Effector memory CD8-positive, alpha-beta T cell (primary cell): ENCODE measurements around the gene FHIT.

Source experiments
- ATAC-seq: fragments of 150-1000 bp; cut with Tn5 transposase; replicated peaks from 2 replicates; pipeline ENCODE4 v1.10.0; 2021; ENCODE audit warnings: mild to moderate bottlenecking, moderate library complexity
- DNase-seq, 3 experiments: peaks; one replicate each; pipeline ENCODE4 v3.0.0; 2021
- H3K27ac Mint-ChIP-seq, 2 donors: one replicate each; pipeline ENCODE4 v1.8.0; 2022; ENCODE audit warnings: mild to moderate bottlenecking in 2 of 2, mixed read lengths in 2 of 2, moderate library complexity in 2 of 2
- H3K27me3 Mint-ChIP-seq, 2 donors: one replicate each; pipeline ENCODE4 v1.8.0; 2022; ENCODE audit warnings: mixed read lengths in 2 of 2
- H3K36me3 Mint-ChIP-seq: one replicate; pipeline ENCODE4 v1.8.0; 2022; ENCODE audit warnings: mild to moderate bottlenecking, moderate library complexity, mixed read lengths; ENCODE audit not compliant: insufficient read depth
- H3K4me1 Mint-ChIP-seq, 2 donors: one replicate each; pipeline ENCODE4 v1.8.0; 2022; ENCODE audit warnings: low read depth in 2 of 2, mixed read lengths in 2 of 2
- H3K4me3 Mint-ChIP-seq, 2 donors: one replicate each; pipeline ENCODE4 v1.8.0; 2022; ENCODE audit warnings: mild to moderate bottlenecking in 2 of 2, mixed read lengths in 2 of 2, moderate library complexity in 2 of 2
- H3K9me3 Mint-ChIP-seq, 2 donors: one replicate each; pipeline ENCODE4 v1.8.0; 2022; ENCODE audit warnings: mixed read lengths in 2 of 2

The FHIT gene

DNA sequence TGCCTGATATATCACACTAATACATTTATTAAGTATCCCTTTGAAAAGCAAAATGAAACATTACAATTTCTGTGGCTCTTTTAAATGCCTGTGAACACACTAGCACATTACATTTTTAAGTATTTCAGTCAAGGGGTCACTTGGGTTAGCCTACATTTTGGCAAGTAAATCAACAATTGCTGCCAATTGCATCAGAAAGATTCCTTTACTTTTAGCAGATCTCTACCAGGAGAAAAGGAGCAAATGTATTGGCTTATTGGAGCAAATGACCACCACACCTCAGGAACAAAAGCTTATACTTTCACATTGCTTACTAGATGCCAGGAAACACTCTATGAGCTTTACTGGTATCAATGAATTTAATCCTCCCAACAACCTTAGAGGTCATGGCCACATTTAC, 947.1 kb downstream of the FHIT start:
- no peak overlapping the region for H3K4me3 Mint-ChIP-seq
- ATAC-seq (no peak), DNase-seq (no peak)
- no peaks in the 10 kb centered on the region for H3K36me3 Mint-ChIP-seq
- H3K9me3 Mint-ChIP-seq = no peaks in the 10 kb centered on the region
- peaks cover 5 to 11% of the 10 kb centered on the region in 2 donors for H3K27me3 Mint-ChIP-seq
- no peak overlapping the region for H3K27ac Mint-ChIP-seq
- H3K4me1 Mint-ChIP-seq = no peaks in the 10 kb centered on the region

GRCh38 chr3:60303160-60303559, 948.1 kb downstream of the FHIT start:
- Mint-ChIP-seq H3K27me3 (peaks cover 5 to 11% of the 10 kb centered on the region in 2 donors), H3K4me1 (no peaks in the 10 kb centered on the region), H3K9me3 (no peaks in the 10 kb centered on the region), H3K36me3 (no peaks in the 10 kb centered on the region), H3K27ac (no peak overlapping the region), H3K4me3 (no peak overlapping the region)
- DNase-seq (no peak), ATAC-seq (no peak)

DNA sequence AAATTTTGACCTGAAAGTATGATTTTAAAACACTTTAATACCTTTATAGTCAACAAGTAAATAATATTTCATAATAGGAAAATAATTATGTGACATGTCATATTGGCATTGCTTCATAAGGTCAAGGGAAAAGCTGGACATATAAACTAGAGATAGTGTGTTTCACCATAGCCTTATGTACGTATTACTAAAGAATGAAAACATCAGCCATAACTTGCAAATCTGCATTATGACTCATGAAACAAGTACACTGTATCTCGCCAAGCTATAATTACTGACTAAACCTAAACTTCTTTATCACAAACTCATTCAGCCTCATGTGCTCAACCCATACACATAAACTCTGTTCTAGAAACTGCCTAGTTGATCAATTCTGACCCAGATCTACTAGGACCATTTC, 950.1 kb downstream of the FHIT start:
- ATAC-seq = no peak
- DNase-seq = no peak
- H3K9me3 Mint-ChIP-seq = no peaks in the 10 kb centered on the region
- no peak overlapping the region for H3K4me3 Mint-ChIP-seq
- no peak overlapping the region for H3K27ac Mint-ChIP-seq
- H3K4me1 Mint-ChIP-seq = no peaks in the 10 kb centered on the region
- peaks cover 5 to 11% of the 10 kb centered on the region in 2 donors for H3K27me3 Mint-ChIP-seq
- H3K36me3 Mint-ChIP-seq = no peaks in the 10 kb centered on the region

DNA sequence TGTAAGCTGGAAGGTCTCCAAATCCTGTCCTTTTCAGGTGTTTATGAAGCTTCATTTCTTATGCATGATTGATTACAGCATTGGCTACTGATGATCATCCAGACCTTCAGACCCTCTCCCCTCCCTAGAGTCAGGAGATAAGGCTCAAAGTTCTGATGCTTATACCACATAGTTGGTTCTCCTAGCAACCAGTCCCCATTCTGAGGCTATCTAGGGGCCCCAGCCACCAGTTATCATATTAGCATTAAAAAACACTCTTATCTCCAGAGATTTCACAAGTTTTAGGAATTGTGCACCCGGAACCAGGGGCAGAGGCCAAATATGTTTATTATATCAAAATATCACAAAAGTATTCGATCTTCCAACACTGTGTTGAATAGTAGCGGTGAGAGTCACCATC, 953.1 kb downstream of the FHIT start:
- no peak for ATAC-seq
- no peak overlapping the region for H3K4me3 Mint-ChIP-seq

GRCh38 chr3:60294181-60294580, 957.1 kb downstream of the FHIT start:
- H3K4me1 Mint-ChIP-seq = no peaks in the 10 kb centered on the region
- ATAC-seq (no peak), DNase-seq (no peak)
- no peaks in the 10 kb centered on the region for H3K36me3 Mint-ChIP-seq
- no peak overlapping the region for H3K27ac Mint-ChIP-seq
- H3K9me3 Mint-ChIP-seq = no peaks in the 10 kb centered on the region
- no peak overlapping the region for H3K4me3 Mint-ChIP-seq
- no peaks in the 10 kb centered on the region for H3K27me3 Mint-ChIP-seq

More for the DNA sequence above, 953.1 kb downstream of the FHIT start:
- Mint-ChIP-seq H3K27me3 (peaks cover 5 to 11% of the 10 kb centered on the region in 2 donors), H3K36me3 (no peaks in the 10 kb centered on the region), H3K9me3 (no peaks in the 10 kb centered on the region), H3K27ac (no peak overlapping the region), H3K4me1 (no peaks in the 10 kb centered on the region)
- no peak for DNase-seq

DNA sequence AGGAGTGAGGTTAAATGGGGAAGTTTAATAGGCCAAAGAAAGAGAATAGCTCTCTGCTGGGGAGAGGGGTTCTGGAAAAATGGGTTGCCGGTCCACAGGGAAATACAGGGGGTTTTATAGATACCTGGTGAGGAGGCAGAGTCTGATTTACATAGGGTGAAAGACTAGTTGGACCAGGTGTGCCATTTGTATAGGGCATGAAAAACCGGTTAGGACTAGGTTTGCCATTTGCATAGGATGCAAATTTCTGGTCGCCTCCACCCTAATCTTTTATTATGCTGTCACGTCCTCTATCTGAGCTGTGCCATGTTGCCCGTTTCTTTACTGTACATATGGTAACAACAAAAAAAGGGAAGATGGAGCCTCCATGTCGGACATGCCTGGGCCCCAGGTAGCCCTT, 960.1 kb downstream of the FHIT start:
- H3K27ac Mint-ChIP-seq = no peak overlapping the region
- H3K27me3 Mint-ChIP-seq = no peaks in the 10 kb centered on the region
- H3K4me3 Mint-ChIP-seq = no peak overlapping the region
- no peaks in the 10 kb centered on the region for H3K36me3 Mint-ChIP-seq
- no peak for ATAC-seq
- DNase-seq = no peak
- no peaks in the 10 kb centered on the region for H3K9me3 Mint-ChIP-seq
- no peaks in the 10 kb centered on the region for H3K4me1 Mint-ChIP-seq

GRCh38 chr3:60290122-60290492, 961.1 kb downstream of the FHIT start:
- H3K4me1 Mint-ChIP-seq = no peaks in the 10 kb centered on the region
- no peaks in the 10 kb centered on the region for H3K9me3 Mint-ChIP-seq
- DNase-seq = no peak
- H3K27me3 Mint-ChIP-seq = no peaks in the 10 kb centered on the region
- H3K36me3 Mint-ChIP-seq = no peaks in the 10 kb centered on the region
- no peak overlapping the region for H3K4me3 Mint-ChIP-seq
- H3K27ac Mint-ChIP-seq = no peak overlapping the region
- no peak for ATAC-seq

- H3K36me3 Mint-ChIP-seq = no peaks in the 10 kb centered on the region
- ATAC-seq (no peak), DNase-seq (no peak)
- no peak overlapping the region for H3K4me3 Mint-ChIP-seq
- H3K9me3 Mint-ChIP-seq = no peaks in the 10 kb centered on the region
- H3K27me3 Mint-ChIP-seq = no peaks in the 10 kb centered on the region
- no peak overlapping the region for H3K27ac Mint-ChIP-seq
- H3K4me1 Mint-ChIP-seq = no peaks in the 10 kb centered on the region
Observed at GRCh38 chr3:60289341-60290121, 961.7 kb downstream of the FHIT start.

DNA sequence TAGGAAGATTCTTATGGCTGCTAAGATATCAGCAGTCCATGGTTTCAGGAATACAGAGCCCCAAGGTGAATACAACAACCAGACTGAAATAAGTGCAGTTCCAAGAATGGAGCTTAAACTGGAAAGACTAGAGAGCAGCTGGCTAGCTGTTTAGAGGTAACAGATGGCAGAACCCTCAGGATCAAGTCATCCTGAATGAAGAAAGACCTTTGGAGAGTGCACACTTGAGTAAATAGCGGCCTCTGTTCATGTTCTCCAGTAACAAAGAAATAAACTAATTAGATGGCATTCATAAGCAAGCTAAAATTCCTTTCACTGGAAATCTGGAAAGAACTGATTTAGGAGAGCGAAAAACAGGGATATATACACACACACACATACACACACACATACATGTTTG, 968.4 kb downstream of the FHIT start:
- DNase-seq = no peak
- no peak for ATAC-seq
- Mint-ChIP-seq H3K4me3 (no peak overlapping the region), H3K27ac (no peak overlapping the region), H3K27me3 (no peaks in the 10 kb centered on the region), H3K4me1 (no peaks in the 10 kb centered on the region), H3K36me3 (no peaks in the 10 kb centered on the region), H3K9me3 (no peaks in the 10 kb centered on the region)

DNA sequence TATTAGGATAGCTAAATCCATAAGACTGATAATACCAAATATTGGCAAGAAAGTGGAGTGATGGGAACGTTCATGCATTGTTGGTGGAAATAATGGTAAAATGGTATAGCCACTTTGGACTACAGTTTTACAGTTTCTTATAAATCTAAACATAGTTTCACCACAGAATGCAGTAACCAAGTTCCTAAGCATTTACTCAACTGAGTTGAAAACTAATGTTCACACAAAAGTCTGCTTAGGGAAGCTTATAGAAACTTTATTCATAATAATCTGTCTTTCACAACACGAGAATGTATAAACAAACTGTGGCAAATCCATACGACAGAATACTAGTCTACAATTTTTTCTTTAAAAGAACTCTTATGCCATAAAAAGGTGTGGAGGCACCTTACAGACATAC, 969.3 kb downstream of the FHIT start:
- Mint-ChIP-seq H3K4me3 (no peak overlapping the region), H3K9me3 (no peaks in the 10 kb centered on the region), H3K27ac (no peak overlapping the region), H3K36me3 (no peaks in the 10 kb centered on the region), H3K4me1 (no peaks in the 10 kb centered on the region), H3K27me3 (no peaks in the 10 kb centered on the region)
- ATAC-seq = no peak
- DNase-seq = no peak

DNA sequence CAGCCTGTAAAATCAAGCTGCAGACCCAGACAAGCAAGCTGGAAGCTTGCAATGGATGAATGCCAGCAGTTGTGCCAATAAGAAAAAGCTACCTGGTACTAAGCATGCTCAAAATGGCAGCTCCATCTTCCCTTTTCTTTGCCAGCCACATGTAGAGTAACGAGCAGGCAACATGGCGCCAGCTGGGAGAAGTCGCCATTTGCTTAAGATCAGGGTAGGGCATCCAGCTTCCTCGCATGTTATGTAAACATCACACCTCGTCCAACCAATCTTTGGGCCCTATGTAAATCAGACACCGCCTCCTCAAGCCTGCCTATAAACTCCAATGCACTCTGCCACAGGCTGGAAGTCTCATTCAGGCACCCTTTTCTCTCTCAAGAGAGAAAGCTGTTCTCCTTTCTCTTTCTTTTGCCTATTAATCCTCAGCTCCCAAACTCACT, 973.9 kb downstream of the FHIT start:
- H3K36me3 Mint-ChIP-seq = no peaks in the 10 kb centered on the region
- no peak overlapping the region for H3K27ac Mint-ChIP-seq

DNA sequence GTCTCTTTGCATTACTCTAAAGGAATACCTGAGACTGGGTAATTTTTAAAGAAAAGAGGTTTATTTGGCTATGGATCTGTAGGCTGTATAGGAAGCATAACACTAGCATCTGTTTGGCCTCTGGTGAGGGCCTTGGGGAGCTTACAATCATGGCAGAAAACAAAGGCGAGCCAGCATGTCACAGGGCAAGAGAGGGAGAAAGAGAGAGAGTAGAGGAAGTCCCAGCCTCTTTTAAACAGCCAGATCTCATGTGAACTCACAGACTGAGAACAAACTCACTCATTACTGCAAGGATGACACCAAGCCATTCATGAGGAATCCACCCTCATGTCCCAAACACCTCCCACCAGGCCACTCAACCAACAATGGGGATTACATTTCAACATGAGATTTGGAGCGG, 974.6 kb downstream of the FHIT start:
- H3K27me3 Mint-ChIP-seq = peaks cover 0 to 6% of the 10 kb centered on the region in 2 donors

More for the DNA sequence above, 973.9 kb downstream of the FHIT start:
- Mint-ChIP-seq H3K4me1 (no peaks in the 10 kb centered on the region), H3K9me3 (no peaks in the 10 kb centered on the region), H3K27me3 (peaks cover 0 to 6% of the 10 kb centered on the region in 2 donors), H3K4me3 (no peak overlapping the region)
- DNase-seq = no peak
- ATAC-seq = no peak

GRCh38 chr3:60274646-60275045, 976.6 kb downstream of the FHIT start:
- H3K27ac Mint-ChIP-seq = no peak overlapping the region
- H3K36me3 Mint-ChIP-seq = no peaks in the 10 kb centered on the region
- no peak overlapping the region for H3K4me3 Mint-ChIP-seq
- peaks cover 0 to 6% of the 10 kb centered on the region in 2 donors for H3K27me3 Mint-ChIP-seq
- ATAC-seq = no peak
- DNase-seq = no peak
- H3K9me3 Mint-ChIP-seq = no peaks in the 10 kb centered on the region
- H3K4me1 Mint-ChIP-seq = no peaks in the 10 kb centered on the region

More for the DNA sequence above, 974.6 kb downstream of the FHIT start:
- no peak overlapping the region for H3K4me3 Mint-ChIP-seq
- H3K4me1 Mint-ChIP-seq = no peaks in the 10 kb centered on the region
- no peaks in the 10 kb centered on the region for H3K9me3 Mint-ChIP-seq
- H3K36me3 Mint-ChIP-seq = no peaks in the 10 kb centered on the region
- DNase-seq (no peak), ATAC-seq (no peak)
- H3K27ac Mint-ChIP-seq = no peak overlapping the region

DNA sequence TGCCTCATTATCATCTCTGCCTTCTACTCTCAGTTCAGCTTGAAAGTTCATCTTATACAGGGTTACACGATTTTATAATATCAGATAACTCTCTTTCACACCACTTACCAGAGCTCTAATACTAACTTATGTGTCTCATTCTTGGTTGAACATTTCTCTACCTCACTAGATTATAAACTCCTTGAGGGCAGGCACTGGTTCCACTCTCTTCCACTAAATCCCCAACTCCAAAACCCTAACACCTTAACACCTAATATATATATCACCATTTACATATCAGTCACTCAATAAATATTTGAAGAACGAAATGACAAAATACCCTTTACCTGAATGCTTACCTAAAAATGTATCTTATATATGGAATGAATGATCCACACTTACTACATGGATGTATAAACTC, 977.2 kb downstream of the FHIT start:
- no peak for ATAC-seq
- Mint-ChIP-seq H3K36me3 (no peaks in the 10 kb centered on the region), H3K4me3 (no peak overlapping the region), H3K9me3 (no peaks in the 10 kb centered on the region), H3K27ac (no peak overlapping the region), H3K27me3 (peaks cover 0 to 6% of the 10 kb centered on the region in 2 donors), H3K4me1 (no peaks in the 10 kb centered on the region)
- DNase-seq = no peak
